GM12864 (cell line): ENCODE results near the gene STAT5B.
A peak's percentile ranks its signal among the peaks of the same experiment; 100 is the strongest.

Source experiments
- DNase-seq: peaks from one replicate; pipeline ENCODE4 v3.0.0-alpha.2; 2011; ENCODE audit warnings: low read depth
- H3K4me3 ChIP-seq: 2 replicates; pipeline ENCODE4 v1.5.1; 2011; ENCODE audit warnings: mild to moderate bottlenecking, low read depth, low read length, control low read depth
- CTCF ChIP-seq: IDR thresholded peaks from 2 replicates; pipeline ENCODE4 v1.5.1; 2011; ENCODE audit warnings: low read depth, mild to moderate bottlenecking, moderate library complexity, low read length, control low read depth, inconsistent platforms; ENCODE audit errors: missing control alignments

The STAT5B gene

GRCh38 chr17:42183741-42184711 is 92.2 kb downstream of the STAT5B start:
- TF ChIP-seq CTCF, result peak; percentile 84
- DNase-seq, result no peak

GRCh38 chr17:42182927-42183734 is 93.1 kb downstream of the STAT5B start:
- no peak for DNase-seq
- TF ChIP-seq CTCF, result no peak
- peak overlapping the region; percentile 58 for H3K4me3 ChIP-seq

More at GRCh38 chr17:42183741-42184711, 92.2 kb downstream of the STAT5B start:
- peak overlapping the region; percentile 58 for H3K4me3 ChIP-seq

GRCh38 chr17:42181851-42182207 is 94.4 kb downstream of the STAT5B start:
- H3K4me3 ChIP-seq, result no peak overlapping the region
- no peak for DNase-seq
- no peak for TF ChIP-seq CTCF

- TF ChIP-seq CTCF, result peak; percentile 75
- DNase-seq, result peak; percentile 75
- peak within 1 kb of the TSS; percentile 52 for H3K4me3 ChIP-seq
Observed at GRCh38 chr17:42180922-42181850, 95.0 kb downstream of the STAT5B start, which contains the start of gene KCNH4. Gene KCNH4, minus strand, starts transcription at chr17:42181142. Its CDS starts 197 bp downstream, at chr17:42180945.

- DNase-seq, result no peak
- H3K4me3 ChIP-seq, result peak overlapping the region; percentile 52
- TF ChIP-seq CTCF, result no peak
Observed at GRCh38 chr17:42180411-42180921, 95.7 kb downstream of the STAT5B start.

GRCh38 chr17:42179911-42180410 is 96.2 kb downstream of the STAT5B start:
- no peak for DNase-seq
- no peak for TF ChIP-seq CTCF
- H3K4me3 ChIP-seq, result no peak overlapping the region
